GM21367 (cell line): ENCODE results near the gene RCAN3.
"Not testable (repeated sequence)": the region's sequence is repeated elsewhere in the genome, so short reads cannot be mapped to it uniquely, and the experiment has no call there.

Source experiments
- ATAC-seq: cut with Tn5 transposase; IDR thresholded peaks from one replicate; pipeline ENCODE4 v1.9.1; 2021; ENCODE audit not compliant: unreplicated experiment

Gene RCAN3

DNA sequence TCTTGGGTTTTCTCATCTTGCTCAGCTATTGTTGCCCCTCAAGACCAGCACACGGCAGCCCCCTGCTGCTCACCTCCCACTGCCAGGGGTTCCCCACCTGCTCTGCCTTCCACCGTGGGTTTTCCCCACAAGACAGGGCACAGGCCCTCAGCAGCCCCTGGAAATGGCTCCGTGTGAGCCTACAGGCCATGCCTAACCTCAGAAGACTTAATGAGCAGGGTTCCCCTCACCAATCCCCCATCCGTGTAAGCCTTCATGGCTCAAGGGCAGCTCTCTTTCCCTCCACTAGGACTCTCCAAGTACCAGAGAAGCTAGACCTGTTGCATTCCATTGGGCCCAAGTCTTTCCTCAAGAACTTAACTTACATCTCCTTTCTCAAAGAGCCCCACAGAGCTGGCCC lies 18.4 kb upstream of the RCAN3 start:
- no peak for ATAC-seq

DNA sequence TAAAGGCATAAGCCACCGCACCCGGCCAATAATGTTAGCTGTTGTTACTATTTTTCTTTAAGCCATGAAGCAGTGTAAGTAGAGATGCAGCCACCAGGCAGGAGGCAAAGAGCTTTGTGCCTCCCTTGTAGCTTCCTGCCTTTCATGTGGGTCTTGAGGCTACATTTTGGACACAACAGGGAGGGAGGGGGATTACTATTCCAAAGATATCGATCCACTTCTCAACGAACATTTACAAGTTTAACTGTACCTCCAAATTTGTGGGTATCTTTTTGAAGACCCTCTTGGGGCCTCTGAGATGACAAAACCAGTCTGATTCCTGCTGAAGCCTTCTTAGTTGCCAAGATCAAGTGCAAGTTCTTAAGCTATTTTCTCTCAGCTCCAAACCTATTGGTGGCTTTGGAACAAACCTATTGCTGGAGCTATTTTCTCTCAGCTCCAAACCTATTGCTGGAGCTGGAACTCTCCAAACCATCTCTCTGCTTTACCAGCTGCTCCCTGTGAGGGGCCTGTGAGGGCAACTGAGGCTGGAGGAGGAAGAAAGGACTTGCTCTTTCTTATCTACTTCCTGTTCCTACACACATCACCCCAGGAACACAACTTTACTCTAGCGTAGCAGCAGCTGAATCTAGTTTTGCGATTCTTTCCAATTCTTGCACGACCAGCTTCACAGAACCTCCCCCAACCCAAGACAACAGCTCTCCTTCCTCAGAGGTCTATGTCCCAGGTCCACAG lies 16.1 kb upstream of the RCAN3 start:
- no peak for ATAC-seq

DNA sequence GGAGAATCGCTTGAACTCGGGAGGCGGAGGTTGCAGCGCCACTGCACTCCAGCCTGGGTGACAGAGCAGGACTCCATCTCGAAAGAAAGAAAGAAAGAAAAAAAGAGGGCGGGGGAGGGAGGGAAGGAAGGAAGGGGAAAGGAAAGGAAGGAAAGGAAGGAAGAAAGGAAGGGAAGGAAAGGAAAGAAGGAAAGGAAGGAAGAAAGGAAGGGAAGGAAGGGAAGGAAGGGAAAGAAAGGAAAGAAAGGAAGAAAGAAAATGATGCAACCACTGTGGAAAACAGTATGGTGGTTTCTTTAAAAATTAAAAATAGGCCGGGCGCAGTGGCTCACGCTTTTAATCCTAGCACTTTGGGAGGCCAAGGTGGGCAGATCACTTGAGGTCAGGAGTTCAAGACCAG lies 15.2 kb upstream of the RCAN3 start:
- no peak for ATAC-seq

DNA sequence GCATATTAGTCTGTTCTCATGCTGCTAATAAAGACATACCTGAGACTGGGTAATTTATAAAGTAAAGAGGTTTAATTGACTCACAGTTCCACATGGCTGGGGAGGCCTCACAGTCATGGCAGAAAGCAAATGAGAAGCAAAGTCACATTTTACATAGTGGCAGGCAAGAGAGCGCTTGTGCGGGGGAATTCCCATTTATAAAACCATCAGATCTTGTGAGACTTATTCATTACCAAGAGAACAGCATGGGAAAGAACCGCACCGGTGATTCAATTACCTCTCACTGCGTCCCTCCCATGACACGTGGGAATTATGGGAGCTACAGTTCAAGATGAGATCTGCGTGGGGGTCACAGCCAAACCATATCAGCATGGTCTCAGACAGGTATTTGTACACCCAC lies 14.5 kb upstream of the RCAN3 start:
- not testable (repeated sequence) for ATAC-seq

DNA sequence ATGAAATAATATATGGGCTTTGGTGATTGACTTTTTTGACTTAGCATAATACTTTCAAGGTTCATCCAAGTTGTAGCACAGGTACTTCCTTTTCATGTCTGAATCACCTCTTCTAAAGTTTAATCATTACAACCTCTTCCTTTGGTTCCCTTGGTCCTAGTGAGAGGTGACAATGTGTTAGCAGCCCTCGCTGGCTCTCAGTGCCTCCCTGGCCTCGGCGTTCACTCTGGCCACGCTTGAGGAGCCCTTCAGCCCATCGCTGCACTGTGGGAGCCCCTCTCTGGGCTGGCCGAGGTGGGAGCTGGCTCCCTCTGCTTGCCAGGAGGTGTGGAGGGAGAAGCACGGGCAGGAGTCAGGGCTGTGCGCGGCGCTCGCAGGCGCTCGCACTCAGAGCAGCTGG lies 13.0 kb upstream of the RCAN3 start:
- ATAC-seq, result no peak

DNA sequence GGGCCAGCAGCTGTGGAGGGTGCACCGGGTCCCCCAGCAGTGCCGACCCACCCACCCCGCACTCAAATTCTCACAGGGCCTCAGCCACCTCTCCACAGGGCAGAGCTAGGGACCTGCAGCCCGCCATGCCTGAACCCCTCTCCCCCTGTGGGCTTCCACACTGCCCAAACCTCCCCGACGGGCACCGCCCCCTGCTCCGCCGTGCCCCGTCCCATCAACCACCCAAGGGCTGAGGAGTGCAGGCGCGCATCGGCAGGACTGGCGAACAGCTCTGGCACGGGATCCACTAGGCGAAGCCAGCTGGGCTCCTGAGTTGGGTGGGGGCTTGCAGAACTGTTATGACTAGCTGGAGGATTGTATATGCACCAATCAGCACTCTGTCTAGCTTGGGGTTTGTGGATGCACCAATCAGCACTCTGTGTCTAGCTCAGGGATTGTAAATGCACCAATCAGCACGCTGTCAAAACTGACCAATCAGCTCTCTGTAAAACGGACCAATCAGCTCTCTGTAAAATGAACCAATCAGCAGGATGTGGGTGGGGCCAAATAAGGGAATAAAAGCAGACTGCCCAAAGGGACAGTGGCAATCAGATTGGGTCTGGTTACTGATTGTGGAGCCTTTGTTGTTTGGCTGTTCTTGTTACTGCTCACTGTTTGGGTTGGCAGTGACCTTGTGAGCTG lies 12.4 kb upstream of the RCAN3 start:
- ATAC-seq, result no peak

DNA sequence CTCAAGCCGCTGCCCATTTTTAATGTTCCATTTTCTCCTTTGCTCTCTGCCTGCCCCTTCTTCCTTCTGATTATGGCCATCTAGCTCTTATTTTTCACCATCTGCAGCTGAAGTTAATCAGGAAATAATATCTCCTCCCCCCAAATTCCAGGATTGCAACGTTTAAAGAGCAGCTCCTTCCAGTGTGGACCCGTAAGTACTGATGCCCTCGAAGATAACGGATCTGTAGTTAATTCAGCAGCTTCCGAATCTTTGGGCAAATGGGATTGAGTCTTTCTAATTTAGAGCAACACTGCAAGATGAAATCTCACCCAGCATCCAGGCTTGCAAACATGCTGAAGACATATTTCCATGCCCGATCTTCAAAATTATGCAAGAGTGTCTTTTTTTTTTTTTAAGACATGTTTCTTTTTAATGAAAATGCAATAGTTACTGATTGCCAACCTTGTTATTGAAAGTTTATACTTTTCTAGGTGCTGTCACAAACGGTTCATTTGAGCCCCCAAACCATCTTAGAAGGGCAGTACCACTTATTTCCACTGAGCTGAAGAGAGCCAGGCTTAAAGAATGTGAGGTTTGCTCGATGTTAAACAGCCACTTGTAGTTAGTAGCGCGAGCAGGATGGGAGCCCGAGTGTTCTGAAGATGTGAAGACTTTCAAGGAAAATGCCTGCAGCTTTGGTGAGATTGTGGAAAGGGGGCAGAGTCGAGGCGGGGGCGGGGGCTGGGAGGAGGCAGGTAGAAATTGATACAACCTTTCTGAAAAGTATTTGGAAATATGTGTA lies 10.9 kb upstream of the RCAN3 start:
- ATAC-seq, result no peak

DNA sequence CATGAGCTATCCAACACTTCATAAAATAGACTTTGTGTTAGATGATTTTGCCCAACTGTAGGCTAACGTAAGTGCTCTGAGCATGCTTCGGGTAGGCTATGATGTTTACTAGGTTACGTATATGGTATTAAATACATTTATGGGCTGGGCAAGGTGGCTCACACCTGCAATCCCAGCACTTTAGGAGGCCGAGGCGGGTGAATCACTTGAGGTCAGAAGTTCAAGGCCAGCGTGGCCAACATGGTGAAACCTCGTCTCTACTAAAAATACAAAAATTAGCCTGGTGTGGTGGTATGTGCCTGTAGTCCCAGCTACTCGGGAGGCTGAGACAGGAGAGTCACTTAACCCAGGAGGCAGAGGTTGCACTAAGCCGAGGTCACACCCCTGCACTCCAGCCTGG lies 9.7 kb upstream of the RCAN3 start:
- not testable (repeated sequence) for ATAC-seq

DNA sequence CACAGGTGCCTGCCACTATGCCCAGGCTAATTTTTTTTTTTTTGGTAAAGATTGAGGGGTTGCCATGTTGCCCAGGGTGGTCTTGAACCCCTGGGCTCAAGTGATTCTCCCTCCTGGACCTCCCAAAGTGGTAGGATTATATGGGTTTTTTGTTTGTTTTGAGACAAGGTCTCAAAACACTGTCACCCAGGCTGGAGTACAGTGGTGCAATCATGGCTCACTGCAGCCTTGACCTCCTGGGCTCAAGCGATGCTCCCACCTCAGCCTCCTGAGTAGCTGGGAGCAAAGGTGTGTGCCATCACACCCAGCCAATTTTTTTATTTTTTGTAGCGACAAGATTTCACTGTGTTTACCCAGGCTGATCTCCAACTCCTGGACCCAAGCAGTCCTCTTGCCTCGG lies 8.9 kb upstream of the RCAN3 start:
- no peak for ATAC-seq

DNA sequence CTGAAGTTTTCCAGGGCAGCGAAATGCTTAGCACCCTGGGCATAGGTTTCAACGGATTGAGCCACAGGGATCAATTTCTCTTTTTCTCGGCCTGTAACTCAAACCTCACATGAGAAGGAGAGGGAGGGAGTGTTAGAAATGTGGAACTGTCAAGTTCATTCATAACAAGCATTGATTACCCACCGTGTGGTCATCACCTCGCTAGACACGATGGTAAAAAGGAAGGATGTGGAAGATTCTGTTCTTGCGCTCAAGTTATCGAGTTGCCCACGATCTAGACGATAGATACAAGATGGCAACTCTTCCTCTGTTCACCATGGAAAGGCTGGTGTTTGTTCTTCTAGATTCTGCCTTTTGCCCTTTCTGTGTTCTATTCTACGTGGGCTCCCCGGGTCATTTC lies 4.0 kb upstream of the RCAN3 start:
- ATAC-seq, result no peak

DNA sequence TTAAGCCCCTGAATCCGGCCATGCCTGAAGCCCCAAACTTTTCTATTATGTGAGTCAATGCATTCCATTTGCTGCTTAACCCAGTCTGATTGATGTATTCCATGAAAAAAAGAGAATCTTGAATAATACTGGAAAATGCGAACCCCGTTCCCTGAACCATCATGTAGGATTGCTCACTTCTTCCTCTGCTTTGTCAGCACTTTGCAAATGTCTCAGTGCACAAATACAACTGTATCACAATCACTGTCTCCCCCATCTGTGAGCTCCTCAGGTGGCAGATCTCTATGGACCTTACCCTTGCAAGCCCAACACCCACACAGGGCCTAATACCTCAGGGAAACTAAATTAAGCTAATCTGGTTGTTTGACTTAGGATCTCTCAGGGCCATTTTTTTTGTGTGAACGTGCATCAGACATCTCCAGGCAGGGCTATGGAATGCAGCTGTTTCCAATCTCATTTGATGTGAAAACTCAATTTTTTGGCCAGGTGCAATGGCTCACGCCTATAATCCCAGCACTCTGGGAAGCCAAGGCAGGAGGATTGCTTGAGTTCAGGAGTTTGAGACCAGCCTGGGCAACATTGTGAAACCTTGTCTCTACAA lies 2.1 kb upstream of the RCAN3 start:
- no peak for ATAC-seq

DNA sequence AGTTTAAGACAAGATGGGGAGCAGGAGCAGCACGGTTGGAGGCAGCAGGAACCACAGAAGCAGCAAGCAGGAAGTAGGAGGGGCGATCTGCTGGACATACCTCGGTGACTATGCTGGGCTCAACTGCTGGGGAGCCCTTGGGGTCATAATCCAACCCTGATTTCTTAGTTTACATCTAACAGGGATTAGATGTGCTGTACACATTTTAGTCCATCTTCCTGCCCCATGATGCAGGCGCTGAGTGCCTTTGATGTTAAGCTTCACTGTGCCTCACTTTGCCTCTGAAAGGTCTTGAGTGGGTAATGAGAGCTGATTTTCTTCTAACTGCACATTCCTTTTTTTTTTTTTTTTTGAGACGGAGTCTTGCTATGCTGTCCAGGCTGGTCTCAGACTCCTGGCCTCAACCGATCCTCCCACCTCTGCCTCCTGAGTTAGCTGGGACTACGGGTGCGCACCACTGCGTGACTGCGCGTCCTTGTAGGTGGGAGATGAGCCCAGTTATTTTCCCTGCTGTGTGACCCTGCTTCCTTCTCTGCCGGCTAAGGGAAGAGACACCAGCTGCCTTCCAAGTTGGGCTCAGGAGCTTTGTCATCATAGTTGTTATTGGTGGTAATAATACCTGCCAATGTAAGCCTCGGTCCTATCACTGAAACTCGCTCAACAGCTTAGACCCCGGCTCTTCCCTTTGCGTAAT lies 1.1 kb upstream of the RCAN3 start:
- no peak for ATAC-seq

DNA sequence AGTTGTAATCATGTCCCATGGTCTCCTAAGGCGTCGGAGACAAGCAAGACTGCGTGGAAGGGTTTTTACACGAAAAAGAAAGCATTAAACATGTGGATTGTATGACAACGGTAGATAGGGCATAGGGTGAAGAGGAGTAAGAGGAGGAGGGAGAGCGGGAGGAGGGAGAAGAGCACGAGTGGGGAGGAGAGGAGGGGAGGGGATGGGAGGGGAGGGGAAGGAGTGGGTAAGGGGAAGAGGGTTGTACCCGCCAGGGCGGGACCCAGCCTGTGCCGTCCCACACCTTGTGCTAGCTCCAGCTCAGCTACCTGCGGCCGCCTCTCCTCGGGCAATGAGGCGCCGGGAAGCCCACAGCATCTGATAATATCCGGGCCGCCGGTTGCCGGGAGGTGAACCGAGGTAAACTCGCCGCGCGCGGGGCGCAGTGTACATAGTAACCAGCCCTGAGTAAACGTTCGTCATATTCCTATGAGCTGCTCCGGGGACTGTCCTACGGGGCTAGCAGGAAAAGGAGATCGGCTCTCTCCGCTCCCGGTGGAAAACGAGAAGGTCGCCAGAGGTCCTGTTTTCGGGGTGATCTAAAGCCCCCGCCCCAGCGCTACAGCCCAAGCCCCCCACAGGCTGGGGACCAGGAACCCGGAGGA lies 449 bp upstream of the RCAN3 start:
- no peak for ATAC-seq

DNA sequence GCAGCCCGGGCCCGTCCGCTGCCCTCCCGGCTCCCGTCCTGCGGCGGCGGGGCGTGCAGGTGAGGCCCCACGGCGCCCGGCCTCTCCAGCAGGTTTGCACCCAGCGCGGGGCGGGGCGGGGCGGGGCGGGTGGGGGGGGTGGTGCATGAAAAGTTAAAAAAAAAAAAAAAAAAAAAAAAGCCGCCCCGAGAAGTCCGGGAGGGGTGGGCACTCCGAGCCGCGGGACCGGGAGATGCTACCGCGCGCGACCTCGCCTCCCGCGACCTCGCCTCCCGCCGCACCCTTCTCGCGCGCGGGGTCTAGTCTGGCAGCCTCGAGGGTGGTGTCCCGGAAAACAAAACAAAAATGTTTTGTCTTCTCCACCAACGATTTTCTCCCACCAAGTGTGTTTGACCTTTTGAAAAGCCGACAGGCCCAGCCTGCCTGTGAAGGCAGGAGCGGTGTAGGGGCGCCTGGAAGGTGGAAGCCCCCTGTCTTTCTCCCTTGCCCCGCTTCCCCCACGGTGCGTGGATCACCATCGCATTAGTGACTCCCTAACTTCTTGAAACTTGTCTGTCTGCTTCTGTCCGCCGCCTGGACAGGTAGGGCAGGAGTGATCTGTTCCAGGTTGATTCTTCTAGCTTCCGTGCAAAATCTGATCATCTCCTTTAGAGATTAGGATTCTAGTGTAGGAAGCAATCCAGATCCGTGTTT lies 569 bp downstream of the RCAN3 start:
- ATAC-seq, result no peak

DNA sequence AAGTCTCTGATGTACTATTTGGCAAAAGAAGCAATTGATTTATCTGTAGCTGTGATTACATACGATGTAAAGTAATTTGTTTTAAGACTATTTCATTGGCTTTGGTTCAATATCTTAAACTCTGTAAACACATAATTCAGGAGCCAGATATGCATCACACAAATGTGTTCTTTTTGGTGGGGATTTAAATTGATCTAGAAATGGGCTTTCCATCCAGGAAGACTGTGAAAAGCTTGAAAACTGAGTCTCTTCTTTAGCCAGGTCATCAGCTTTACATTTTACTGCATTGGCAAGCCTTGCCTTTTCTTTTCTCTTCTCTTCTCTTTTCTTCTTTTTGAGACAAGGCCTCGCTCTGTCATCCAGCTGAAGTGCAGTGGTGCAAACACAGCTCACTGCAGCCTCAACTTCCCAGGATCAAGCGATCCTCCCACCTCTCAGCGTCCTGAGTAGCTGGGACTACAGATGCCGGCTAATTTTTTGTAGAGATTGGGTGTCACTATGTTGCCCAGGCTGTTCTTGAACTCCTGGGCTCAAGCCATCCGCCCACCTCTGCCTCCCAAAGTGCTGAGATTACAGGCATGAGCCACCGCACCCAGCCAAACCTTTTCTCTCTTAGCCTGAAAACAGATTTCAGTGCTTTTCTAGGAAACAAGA lies 1.4 kb downstream of the RCAN3 start:
- no peak for ATAC-seq

DNA sequence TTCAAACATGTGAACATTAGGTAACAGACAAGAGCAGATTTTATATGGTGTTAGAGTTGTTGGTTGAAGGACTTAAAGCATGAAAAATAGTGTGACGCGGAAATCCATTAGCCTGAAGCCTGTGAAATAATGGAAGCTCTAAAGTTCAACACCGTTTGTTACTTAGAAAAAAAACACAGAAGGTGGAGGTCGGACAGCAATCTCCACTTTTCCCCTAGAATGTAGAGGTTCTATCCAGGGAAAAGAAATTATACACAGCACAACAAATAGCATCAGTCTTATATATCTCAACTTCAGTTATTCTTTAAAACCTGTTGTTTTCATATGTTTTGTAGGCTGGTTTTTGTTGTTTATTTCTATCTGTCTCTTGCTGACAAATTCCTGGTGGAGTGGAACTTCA lies 1.9 kb downstream of the RCAN3 start:
- no peak for ATAC-seq

DNA sequence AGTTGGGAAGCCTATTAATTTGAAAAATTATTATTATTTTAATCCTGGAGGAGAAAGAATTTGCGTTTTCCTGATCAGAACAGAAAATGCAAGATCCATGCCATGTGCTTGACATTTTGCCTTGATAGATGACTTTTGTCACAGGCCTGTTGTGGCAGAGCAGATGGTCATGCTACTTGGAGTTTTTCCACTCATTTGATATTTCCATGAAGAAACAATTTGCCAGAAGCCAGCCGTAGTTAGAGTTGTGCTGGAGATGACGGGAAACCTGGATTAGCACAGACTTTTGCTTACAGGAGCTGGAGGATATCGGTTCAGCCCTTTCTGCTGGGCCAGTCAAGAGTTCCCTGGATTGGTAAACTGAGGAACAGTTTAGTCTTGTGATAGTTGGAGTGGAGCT lies 3.2 kb downstream of the RCAN3 start:
- ATAC-seq, result no peak

DNA sequence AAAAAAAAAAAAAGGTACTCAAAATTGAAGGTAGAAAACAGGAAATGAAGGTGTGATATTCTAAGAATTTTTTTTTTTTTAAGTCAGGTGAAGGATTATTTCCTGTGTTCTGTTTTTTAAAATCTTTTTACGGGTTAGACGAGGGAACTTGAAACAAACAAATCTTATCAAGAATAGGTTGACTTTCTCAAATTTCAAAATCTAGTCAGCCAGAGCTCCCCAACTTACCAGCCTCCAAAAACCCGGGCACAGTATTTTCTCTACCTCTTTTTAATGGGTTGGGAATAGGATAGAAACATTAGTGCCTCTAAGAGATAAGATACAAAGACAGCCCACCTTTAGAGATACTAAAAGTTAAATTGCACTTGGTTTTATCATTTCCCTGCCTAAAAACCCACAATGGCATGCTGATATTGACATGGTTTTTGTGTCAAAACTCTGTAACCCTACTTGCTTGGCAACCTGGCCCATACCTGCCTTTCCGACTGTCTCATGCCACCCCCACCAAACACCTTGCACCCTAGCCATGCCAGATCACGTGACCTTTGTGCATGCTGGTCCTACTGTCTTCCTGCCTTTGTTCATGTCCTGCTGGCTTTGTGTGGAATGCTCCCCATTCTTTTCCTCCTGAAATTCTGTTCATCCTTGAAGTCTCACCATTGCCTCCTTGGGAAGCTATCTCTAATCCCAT lies 4.2 kb downstream of the RCAN3 start:
- ATAC-seq, result no peak

DNA sequence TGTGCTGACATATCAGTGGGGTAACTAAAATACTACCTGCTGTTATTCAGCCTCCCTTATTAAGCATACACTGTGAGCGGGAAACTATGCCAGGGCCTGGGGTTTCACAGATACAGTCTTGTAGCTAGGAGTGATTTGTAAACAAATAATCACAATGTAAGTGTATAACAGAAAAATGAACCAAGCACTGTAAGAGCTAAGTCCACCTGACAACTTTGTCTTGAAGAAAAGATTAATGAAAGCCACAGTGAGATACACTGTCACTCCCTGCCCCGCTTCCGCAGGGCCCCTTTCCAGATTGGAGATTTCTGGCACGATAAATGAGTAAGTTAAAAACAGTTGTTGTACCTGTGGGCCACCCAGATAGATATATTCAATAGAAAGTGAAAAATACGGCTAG lies 4.8 kb downstream of the RCAN3 start:
- ATAC-seq, result no peak
